HEK293T (cell line): Measurements from ENCODE around the gene CCDC57.

ENCODE experiments used
- ARNT ChIP-seq: fragments of 450-650 bp; IDR thresholded peaks from 2 replicates; pipeline ENCODE4 v1.6.1; 2017; ENCODE audit warnings: mild to moderate bottlenecking
- BHLHE40 ChIP-seq: fragments of 450-650 bp; IDR thresholded peaks from 2 replicates; pipeline ENCODE4 v1.6.1; 2016; ENCODE audit warnings: mild to moderate bottlenecking, moderate library complexity, borderline replicate concordance
- CTBP1 ChIP-seq: fragments of 450-650 bp; IDR thresholded peaks from 2 replicates; pipeline ENCODE4 v1.6.1; 2016; ENCODE audit warnings: borderline replicate concordance
- ELF4 ChIP-seq: fragments of 450-650 bp; IDR thresholded peaks from 2 replicates; pipeline ENCODE4 v1.6.1; 2017; ENCODE audit warnings: antibody characterized with exemption
- FOXA1 ChIP-seq: fragments of 450-650 bp; IDR thresholded peaks from 2 replicates; pipeline ENCODE4 v1.6.1; 2016; ENCODE audit warnings: mild to moderate bottlenecking
- FOXM1 ChIP-seq: fragments of 450-650 bp; IDR thresholded peaks from 2 replicates; pipeline ENCODE4 v1.6.1; 2017; ENCODE audit warnings: mild to moderate bottlenecking, borderline replicate concordance
- HDGF ChIP-seq: fragments of 450-650 bp; IDR thresholded peaks from 2 replicates; pipeline ENCODE4 v1.6.1; 2017; ENCODE audit warnings: antibody characterized with exemption, borderline replicate concordance
- NFRKB ChIP-seq: fragments of 450-650 bp; IDR thresholded peaks from 2 replicates; pipeline ENCODE4 v1.6.1; 2016; ENCODE audit warnings: mild to moderate bottlenecking, moderate library complexity
- SP1 ChIP-seq: fragments of 450-650 bp; IDR thresholded peaks from 2 replicates; pipeline ENCODE4 v1.6.1; 2017
- TARDBP ChIP-seq: fragments of 450-650 bp; IDR thresholded peaks from 2 replicates; pipeline ENCODE4 v1.6.1; 2016
- ZNF384 ChIP-seq: fragments of 450-650 bp; IDR thresholded peaks from 2 replicates; pipeline ENCODE4 v1.6.1; 2016
- TF ChIP-seq, protein P1 (sequence below): fragments of 450-650 bp; IDR thresholded peaks from 2 replicates; pipeline ENCODE4 v1.6.1; 2016

DNA sequence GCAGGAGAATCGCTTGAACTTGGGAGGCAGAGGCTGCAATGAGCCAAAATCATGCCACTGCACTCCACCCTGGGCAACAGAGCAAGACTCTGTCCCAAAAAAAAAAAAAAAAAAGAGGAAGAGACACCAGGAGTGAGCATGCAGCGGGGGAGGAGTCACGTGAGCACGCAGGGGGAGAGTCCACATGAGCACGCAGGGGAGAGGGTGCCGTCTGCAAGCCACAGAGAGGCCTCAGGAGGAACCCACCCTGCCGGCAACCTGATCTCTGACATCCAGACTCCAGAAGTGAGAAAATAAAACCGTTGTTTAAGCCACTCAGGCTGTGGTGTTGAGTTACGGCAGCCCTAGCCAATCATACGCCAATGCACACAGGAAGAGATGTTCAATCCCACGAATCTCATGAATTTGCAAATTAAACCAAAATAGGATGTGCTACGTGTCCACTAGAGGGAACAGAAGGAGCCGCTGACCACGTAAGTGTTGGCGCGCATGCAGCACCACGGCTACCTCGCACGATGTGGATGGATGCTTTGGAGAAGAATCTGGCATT, 42.2 kb downstream of the CCDC57 start:
- TF ChIP-seq FOXA1: no peak
- no peak for TF ChIP-seq HDGF
- no peak for TF ChIP-seq TARDBP
- TF ChIP-seq FOXM1: no peak
- no peak for TF ChIP-seq BHLHE40
- no peak for TF ChIP-seq SP1
- no peak for TF ChIP-seq ARNT
- no peak for TF ChIP-seq NFRKB
- TF ChIP-seq CTBP1: no peak
- no peak for TF ChIP-seq ZNF384
- no peak for TF ChIP-seq ELF4
- TF ChIP-seq, protein P1, sequence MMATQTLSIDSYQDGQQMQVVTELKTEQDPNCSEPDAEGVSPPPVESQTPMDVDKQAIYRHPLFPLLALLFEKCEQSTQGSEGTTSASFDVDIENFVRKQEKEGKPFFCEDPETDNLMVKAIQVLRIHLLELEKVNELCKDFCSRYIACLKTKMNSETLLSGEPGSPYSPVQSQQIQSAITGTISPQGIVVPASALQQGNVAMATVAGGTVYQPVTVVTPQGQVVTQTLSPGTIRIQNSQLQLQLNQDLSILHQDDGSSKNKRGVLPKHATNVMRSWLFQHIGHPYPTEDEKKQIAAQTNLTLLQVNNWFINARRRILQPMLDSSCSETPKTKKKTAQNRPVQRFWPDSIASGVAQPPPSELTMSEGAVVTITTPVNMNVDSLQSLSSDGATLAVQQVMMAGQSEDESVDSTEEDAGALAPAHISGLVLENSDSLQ: peak; percentile 28; the same call in 1 of the 2 replicates
